SK-N-SH treated with all-trans-retinoic acid at 6 μM for 48 hours (cell line): ENCODE results near the gene USP33.

Experiments
- CSDC2 ChIP-seq: fragments of 250-450 bp; sonication (Bioruptor Pico); IDR thresholded peaks from 2 replicates; pipeline ENCODE4 v1.5.0; 2020; ENCODE audit warnings: mild to moderate bottlenecking, moderate library complexity
- POU6F1 ChIP-seq: fragments of 250-450 bp; sonication (Bioruptor Pico); IDR thresholded peaks from 2 replicates; pipeline ENCODE4 v1.8.0; 2021; ENCODE audit warnings: low read depth, mild to moderate bottlenecking, moderate library complexity, borderline replicate concordance
- RARB ChIP-seq: fragments of 250-450 bp; sonication (Bioruptor Pico); IDR thresholded peaks from 2 replicates; pipeline ENCODE4 v1.8.0; 2021; ENCODE audit warnings: mild to moderate bottlenecking, moderate library complexity
- ZFP30 ChIP-seq: fragments of 450-650 bp; formaldehyde crosslinking; IDR thresholded peaks from 2 replicates; pipeline ENCODE4 v1.5.0; 2022; ENCODE audit warnings: mild to moderate bottlenecking, moderate library complexity

DNA sequence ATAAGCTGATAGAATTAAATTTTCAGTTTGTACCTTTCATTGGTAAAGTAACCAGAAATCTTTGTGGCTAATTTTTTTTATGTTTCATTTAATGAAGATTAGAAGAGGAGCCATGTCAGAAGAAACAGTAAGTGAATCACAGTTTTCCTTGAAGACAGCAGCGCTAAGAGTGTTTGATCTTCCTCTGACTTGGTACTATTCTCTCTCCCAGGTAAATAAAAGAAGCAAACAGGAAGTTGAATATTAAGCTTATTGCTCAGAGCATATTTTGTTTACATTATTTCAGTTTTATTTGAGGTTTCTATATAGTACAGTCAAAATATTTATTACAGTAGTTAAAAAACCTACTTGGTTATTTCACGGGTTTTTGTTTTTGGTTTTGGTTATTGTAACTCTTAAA lies 23.5 kb upstream of the USP33 start:
- TF ChIP-seq RARB (no peak), CSDC2 (CRISPR knock-in tag) (no peak), ZFP30 (CRISPR knock-in tag) (no peak), POU6F1 (CRISPR knock-in tag) (no peak)
